Activated CD8-positive, alpha-beta memory T cell treated with anti-CD3 and anti-CD28 coated beads for 36 hours (primary cell): Measurements from ENCODE around the gene EMC7. TPM values are rescaled to one million over a fixed set of nuclear protein-coding genes. Genes with fewer than 3 reads are reported as not detected.

Source experiments
- CTCF ChIA-PET: fragments of 350-600 bp; sonication (Branson Sonifier 250); formaldehyde crosslinking; loops from one replicate; lab custom pipeline; 2021; ENCODE audit warnings: antibody characterized with exemption; lab: Charles Lee
- POLR2A ChIA-PET: fragments of 350-600 bp; sonication (Branson Sonifier 250); formaldehyde crosslinking; loops from one replicate; lab custom pipeline; 2021; ENCODE audit warnings: antibody characterized with exemption; lab: Charles Lee
- total RNA-seq, 2 experiments: library from RNA; stranded (reverse); gene quantifications; one replicate each; pipeline ENCODE4 v1.2.3, GENCODE V29; 2021

EMC7 gene
- total RNA-seq, 2 experiments from 2014 or later = 70.6 to 80.2 TPM

GRCh38 chr15:34046471-34047145, 55.1 kb downstream of the EMC7 start:
- CTCF ChIA-PET = no interaction called here
- POLR2A ChIA-PET = no interaction called here

- ChIA-PET POLR2A (no interaction called here), CTCF (no interaction called here)
Observed at GRCh38 chr15:34043813-34044212, 57.8 kb downstream of the EMC7 start.

DNA sequence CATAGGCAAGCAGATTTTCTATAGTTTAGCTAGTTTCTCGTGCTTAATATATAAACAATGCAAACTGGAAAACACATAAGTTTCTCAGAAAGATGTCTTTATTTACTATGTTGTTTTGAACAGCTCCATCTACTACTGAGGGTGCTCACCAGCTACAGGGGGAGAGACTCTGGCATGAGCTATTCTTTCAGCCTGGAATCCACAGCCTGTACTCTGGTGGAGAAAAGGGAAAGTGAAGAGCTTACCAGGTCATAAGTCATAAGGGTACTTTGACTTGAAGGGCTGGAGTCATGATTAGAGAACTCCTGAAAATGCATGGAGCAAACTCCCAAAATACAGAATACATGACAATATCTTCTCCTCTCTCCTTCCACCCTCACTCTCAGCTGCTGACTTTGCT, 58.3 kb downstream of the EMC7 start:
- ChIA-PET POLR2A (no interaction called here), CTCF (no interaction called here)

GRCh38 chr15:34039790-34040113, 61.9 kb downstream of the EMC7 start:
- POLR2A ChIA-PET = interaction anchor here (1.0 kb wide), 1 partner anchor 171 kb away, joined by 3 read pairs; no protein-coding TSS in a partner anchor
- CTCF ChIA-PET = interaction anchor here (1.7 kb wide), 1 partner anchor 170 kb away, joined by 3 read pairs; the partner anchor contains the start of gene KATNBL1

- ChIA-PET CTCF (interaction anchor here (0.6 kb wide), 1 partner anchor 12 kb away, joined by 4 read pairs; no protein-coding TSS in a partner anchor), POLR2A (interaction anchor here (1.0 kb wide), 1 partner anchor 172 kb away, joined by 3 read pairs; no protein-coding TSS in a partner anchor)
Observed at GRCh38 chr15:34038871-34039789, 62.5 kb downstream of the EMC7 start, which contains the start of gene AVEN. Gene AVEN (minus strand): TSS chr15:34039204. CDS start chr15:34039046, 158 bp downstream.

DNA sequence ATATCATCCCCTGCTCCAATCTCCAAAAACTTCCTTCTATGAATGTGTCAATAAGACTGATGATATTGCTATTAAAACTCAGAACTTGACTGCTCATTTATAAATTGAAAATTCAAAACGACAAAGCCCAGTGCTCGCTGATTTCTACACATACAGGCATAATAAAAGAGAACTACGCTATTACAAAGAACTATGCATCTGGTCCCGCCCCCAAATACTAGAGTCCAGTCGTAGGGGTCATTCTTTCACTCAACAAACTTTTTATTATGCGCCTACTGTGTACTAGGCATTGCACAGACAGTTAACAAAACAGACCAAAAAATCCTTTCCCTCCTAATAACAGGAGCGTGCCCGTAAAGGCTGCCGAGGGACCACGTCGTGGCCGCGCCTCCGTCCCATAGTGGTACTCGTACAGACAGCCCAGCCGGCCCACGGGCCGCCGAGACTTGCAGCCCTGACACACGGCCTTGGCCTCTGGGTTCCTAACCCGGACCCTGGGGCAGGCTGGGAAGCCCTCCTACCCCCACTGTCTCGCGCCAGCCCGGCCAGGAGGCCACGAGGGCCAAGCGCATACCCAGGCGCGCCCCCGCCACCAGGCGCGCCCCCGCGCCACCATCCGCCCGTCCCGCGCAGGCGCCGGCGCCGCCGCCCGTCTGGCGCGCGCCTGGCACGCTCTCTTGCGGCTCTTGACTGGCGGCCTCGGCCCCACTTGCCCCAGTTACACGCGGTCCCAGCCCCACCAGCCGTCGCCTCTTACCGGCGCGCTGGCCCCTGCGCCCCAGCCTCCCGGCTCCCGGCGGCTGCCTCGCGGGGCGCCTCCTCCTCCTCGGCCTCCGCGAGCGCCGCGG, 63.4 kb downstream of the EMC7 start:
- CTCF ChIA-PET = no interaction called here
- POLR2A ChIA-PET = no interaction called here

Other genes starting within 250 kb of the EMC7 start
- gene CHRM5, start 133.4 kb downstream of the EMC7 start, total RNA-seq = not detected
- 10 to 100 TPM; 21.4 to 21.8 TPM for gene AVEN, start 62.7 kb downstream of the EMC7 start, total RNA-seq
- 1 to 10 TPM; 2.9 to 3.4 TPM for gene PGBD4, start 221 bp upstream of the EMC7 start, total RNA-seq
- 10 to 100 TPM; 34.1 to 42.6 TPM for gene KATNBL1, start 108.2 kb upstream of the EMC7 start, total RNA-seq
- gene EMC4, start 123.2 kb upstream of the EMC7 start, total RNA-seq = 100 to 1,000 TPM; 111 to 114 TPM
- 10 to 100 TPM; 22.7 to 23.0 TPM for gene SLC12A6, start 235.9 kb upstream of the EMC7 start, total RNA-seq
- gene NOP10, start 241.3 kb upstream of the EMC7 start, total RNA-seq = 100 to 1,000 TPM; 311 to 328 TPM
- gene NUTM1, start 241.5 kb upstream of the EMC7 start, total RNA-seq = not detected